ENCODE data around the gene MLXIP.

- TF ChIP-seq CTCF (IDR thresholded peaks at IDR 0.05; ENCODE audit: control extremely low read depth in 1 of 3, insufficient read depth in 1 of 3, low read depth in 1 of 3, low read length in 3 of 3): no peak
- no peak for TF ChIP-seq POLR2A (IDR thresholded peaks at IDR 0.05; ENCODE audit: control extremely low read depth in 1 of 2, low read depth in 2 of 2, low read length in 2 of 2)
- TF ChIP-seq HDAC2 (IDR thresholded peaks at IDR 0.05; ENCODE audit: borderline replicate concordance in 1 of 2, low read depth in 2 of 2, low read length in 2 of 2): no peak
- no peak for TF ChIP-seq SIN3A (conservative IDR thresholded peaks at IDR 0.05 in 1 of 2, IDR thresholded peaks at IDR 0.05 in 1 of 2; ENCODE audit: low read depth in 1 of 2, low read length in 2 of 2)
- TF ChIP-seq CHD2 (IDR thresholded peaks at IDR 0.05; ENCODE audit: low read length): no peak
- TF ChIP-seq BRCA1 (IDR thresholded peaks at IDR 0.05; ENCODE audit: low read depth, low read length): no peak
- TF ChIP-seq POLR2AphosphoS5 (IDR thresholded peaks at IDR 0.05; ENCODE audit: low read depth, low read length): no peak
- TF ChIP-seq ZNF274 (IDR thresholded peaks at IDR 0.05; ENCODE audit: borderline replicate concordance, extremely low read depth, low read length): no peak
- TF ChIP-seq RFX5 (IDR thresholded peaks at IDR 0.05; ENCODE audit: borderline replicate concordance, low read depth, low read length): no peak
- TF ChIP-seq EGR1 (IDR thresholded peaks at IDR 0.05; ENCODE audit: borderline replicate concordance, low read depth, low read length): no peak
- no peak for TF ChIP-seq KDM5A (IDR thresholded peaks at IDR 0.05; ENCODE audit: low read length)
- TF ChIP-seq EP300 (IDR thresholded peaks at IDR 0.05; ENCODE audit: borderline replicate concordance in 1 of 2, low read depth in 2 of 2, low read length in 2 of 2): no peak
Measured at GRCh38 chr12:122126342-122126635, 47.7 kb downstream of the MLXIP start.
